GM18520 (cell line): ENCODE measurements around the gene VEGFD.

Experiments
- ATAC-seq: cut with Tn5 transposase; IDR thresholded peaks from one replicate; pipeline ENCODE4 v1.9.1; 2021; ENCODE audit not compliant: unreplicated experiment

VEGFD gene

DNA sequence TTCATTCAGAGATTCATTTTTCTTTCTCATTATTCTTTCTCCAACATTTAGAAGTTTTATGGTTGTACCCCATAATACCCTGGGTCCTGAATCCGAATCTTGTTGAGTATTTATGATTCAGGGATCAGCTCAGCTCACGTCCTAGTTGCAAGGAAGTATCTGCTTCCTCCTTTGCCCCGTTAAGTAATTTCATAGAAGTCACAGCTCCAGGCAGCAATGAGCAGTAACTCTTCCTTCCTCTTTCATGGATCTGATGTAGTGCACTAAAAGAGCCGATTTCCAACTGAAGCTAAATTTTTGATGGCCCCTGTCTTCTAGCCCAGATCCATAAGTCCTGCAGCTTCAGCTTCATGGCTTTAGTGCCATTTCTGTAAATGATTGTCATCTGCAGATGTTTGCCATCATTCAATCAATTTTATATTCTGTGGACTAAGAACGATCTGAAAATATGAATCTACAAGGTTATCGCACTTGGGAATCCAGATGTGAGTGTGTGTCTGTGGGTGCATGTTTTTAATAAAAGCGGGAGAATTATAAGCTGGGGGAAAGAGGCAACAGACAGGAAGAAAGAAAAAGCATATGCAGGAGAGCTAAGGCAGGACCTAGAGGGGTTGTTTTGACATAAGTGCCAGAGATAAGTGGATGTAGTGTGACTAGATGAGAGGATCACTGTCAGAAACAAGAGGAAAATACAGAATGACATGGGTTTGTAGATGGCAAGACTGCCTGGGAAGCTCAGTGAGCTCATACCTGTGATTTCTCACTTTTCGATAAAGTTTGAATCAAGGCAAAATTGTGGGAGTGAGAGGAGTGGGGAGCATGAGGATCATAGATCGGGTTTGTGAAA, 17.5 kb downstream of the VEGFD start:
- ATAC-seq, result no peak

DNA sequence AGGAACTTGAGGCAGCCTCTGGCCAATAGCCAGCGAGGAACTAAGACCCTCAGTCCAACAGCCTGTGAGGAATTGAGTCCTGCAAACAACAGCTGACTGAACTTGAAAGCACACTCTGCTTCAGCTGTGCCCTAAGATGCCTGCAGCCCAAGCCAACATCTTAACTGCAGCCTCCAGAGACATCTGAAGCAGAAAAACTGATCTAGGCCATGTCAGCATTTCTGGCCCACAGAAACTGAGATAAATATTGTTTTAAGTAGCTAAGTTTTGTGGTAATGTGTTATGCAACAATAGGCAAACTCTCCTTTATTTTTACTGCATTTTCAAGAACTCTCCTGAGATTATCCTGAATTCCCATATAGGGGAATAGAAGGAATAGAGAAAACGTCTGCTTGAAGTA, 24.5 kb downstream of the VEGFD start:
- no peak for ATAC-seq

DNA sequence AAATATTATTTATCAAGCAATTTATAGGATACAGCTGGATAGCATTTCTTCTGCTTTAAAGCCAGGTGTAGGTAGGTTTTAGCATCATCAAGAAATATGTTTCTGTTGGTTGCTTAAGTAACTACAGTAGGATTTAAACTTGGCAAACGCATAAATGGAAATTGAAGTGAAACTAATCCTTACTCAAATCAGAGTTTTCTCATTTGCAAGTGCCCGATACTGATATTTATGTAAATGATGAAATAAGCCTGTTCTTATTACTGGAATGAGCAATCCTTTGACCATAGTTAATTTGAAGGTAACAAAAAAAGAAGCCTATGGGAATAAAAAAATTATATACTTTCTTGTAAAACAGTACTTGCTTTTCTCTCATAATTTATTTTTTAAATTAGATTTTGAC, 25.7 kb downstream of the VEGFD start:
- ATAC-seq, result no peak

DNA sequence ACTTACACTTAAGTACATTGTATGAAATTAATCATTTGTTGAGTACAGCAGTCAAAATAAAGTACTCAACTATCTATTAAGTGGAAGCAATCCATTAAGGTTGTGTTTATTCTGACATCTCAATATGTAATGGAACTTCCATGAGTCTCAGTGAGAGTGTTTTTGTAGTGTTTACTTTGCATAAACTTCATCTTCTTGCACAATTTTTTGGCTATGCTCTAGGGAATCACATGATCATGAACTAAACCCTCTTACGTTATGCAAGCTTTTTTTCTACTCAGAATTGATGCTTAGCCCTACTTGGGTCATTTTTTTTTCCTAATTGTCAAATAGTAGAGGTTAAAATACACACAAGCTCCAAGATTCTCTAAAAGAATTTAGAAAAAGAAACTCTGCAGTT, 27.8 kb downstream of the VEGFD start:
- ATAC-seq, result no peak

DNA sequence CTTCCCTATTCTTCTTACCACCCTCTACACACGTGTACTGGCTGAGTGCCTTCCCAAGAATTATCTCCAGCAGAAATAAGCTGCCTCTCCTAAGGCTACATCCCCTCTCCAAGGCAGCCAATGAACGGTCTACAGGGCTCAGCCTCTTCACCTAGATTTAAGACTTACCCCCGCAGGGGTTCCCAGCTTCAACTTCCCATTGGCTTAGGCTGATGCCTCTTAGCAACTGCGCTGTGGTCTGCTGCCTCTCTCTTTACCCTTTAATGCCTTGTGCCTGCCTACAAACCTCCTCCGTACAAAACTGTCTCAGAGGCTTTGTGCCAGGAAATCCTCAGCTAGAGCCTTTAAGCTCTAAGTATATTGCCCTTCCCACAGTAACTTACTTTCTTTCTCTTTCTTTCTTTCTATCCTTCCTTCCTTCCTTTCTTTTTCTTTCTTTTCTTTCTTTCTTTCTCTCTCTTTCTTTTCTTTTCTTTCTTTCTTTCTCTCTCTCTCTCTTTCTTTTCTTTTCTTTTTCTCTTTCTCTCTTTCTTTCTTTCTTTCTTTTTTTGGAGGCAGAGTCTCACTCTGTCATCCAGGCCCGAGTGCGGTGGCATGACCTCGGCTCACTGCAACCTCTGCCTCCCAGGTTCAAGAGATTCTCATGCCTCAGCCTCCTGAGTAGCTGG, 33.8 kb downstream of the VEGFD start:
- no peak for ATAC-seq

DNA sequence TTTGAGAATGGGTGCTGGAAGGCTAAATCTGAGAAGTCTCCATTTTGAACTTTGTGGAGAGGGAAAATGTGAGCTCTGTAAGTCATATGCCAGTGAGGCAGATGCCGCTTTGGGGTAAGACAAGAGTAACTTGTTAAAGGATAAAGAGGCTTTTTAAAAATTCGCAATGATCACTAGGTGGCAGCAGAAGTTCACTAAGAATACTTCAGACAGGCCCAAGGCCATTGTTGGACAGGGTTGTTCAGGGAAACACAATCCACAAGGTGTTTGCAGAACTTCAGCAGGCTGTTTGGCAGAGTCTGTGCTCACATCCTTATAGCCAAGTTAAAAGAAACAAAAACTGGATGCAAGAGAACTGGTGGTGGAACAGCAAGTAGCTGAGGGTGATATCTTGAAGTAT, 35.2 kb downstream of the VEGFD start:
- no peak for ATAC-seq

DNA sequence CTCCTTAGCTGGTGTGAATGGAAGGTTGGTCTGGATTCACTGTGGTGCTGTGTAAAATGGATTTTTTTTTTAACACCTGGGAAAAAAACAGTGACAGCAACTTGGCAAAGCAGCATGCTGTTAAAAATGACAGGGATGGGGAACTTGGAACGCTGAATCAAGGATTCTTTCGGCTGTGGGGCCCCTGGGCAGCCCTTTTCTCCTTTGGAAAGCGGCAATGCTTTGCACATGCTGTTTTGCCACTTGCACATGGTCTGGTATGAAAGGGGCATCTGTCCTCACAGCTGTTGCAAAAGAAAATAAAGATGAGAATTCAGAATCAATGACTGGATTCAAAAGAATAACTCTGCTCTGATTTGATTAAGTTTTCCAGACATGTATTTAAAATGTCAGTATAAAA, 38.2 kb downstream of the VEGFD start:
- ATAC-seq, result no peak

DNA sequence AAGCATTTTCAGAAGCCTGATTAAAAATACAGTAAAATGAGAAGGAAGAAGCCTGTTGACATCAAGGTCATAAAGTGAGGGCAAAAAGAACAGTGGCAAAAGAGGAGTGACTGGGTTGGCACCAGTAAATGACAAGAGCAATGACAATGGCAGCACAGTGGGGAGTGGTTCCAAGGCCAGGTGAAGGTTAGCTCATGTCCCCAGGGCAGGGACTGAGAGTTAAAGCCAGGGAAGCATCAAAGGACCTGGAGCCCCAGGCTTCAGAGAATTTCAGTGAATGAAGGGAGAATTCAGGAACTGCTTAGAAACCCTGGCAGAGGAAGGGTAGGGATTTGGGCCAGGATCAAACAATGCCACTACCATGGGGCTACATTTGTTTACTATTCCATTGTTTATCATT, 40.1 kb downstream of the VEGFD start:
- no peak for ATAC-seq

DNA sequence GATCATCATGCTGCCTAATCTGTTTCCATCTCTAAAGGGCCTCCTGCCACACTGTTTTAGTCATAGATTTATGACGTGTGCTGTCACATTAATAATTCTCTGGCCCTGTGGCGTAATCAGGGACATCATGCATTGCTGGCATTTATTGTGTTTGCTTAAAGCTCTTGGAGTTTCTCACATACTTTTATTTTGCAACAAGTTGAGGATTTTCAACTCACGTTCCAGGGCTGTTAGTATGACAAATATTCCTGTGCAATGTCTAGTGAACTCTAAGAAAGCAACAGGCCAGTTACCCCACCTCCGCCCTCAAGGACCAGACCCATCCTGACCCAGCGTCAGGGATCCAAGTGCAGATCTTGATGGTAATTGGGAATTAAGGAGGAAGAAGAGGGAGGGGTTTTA, 41.1 kb downstream of the VEGFD start:
- no peak for ATAC-seq

DNA sequence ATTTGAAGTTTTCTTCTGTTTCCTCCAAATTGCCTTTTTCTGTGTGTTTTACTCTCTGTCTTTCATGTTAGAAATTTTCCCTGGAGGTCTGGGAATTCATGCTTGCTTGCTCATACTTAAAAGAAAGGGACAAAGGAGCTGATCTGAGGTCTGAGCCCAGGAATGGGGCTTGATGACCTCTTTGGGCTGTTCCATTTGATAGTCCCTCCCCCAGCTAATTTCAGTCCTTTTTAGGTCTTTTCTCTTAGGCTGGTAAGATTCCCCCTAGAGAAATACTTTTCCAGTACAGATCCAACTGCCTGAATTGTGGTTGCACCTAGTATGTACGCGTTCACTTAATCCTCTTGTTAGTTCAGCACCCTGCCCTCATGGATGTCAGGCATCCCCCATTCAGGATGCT, 43.3 kb downstream of the VEGFD start:
- ATAC-seq, result no peak

DNA sequence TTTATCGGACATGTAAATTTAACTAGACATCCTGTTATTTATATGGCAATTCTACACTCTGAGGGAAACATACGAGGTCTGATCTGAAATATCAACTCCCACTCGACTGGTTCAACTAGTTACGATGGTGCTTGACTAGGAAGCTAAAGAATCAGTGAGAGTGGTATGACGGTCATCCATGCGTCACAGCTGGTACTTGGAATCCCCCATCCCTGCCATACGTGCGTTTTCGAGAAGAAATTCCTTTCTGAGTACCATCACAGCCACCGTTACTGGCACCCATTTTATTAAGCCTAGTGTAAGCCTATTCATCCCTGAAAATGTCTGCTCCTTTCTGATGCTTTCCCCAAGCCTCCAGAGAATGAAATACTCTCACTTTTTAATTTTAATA, 48.2 kb downstream of the VEGFD start:
- no peak for ATAC-seq

DNA sequence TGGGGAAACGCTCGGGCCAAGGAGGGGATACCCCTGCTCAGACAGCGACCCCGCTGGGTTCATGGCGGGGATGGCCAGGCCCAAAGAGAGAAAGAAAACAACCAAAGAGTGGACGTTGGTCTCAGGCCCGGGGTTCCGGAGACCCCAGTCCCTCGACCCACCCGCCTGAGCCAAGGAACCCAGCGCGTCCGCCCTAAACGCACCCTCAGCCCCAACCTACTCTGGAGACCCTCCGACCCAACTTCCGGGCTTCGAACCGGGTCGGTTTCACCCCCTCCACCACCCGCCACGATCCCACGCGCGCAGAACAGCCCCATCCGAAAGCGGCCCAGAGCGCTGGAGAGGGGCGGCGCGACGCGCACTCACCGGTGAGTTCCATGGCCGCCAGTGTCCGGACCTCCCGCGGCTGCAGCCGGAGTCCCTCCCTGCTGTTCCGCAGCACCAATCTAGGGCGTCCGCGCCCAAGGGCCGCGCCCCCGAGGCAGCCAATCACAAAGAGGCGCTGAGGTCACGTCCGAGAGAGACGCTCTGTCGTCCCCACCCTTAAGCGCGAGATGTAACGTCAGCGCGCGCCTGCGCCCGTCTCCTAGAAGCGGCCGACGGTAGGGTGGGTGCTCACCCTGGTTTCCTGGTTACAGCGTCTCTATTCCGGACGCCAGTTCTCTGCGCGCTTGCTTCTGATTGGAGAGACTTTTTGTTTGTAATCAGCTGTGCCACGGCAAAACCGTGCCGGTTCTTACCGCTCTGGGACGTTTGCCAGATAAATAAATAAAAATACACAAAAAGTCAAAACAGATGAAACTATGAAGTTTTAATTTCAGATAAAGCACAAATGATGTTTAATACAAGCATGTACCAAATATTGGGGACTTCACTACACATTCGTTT, 48.8 kb downstream of the VEGFD start, which contains the start of gene PIGA:
Gene PIGA (minus strand): TSS at position 389 of the 888 bp plus-strand sequence. CDS start 3,593 bp downstream, outside the sequence.
- ATAC-seq, result peak; percentile 96

DNA sequence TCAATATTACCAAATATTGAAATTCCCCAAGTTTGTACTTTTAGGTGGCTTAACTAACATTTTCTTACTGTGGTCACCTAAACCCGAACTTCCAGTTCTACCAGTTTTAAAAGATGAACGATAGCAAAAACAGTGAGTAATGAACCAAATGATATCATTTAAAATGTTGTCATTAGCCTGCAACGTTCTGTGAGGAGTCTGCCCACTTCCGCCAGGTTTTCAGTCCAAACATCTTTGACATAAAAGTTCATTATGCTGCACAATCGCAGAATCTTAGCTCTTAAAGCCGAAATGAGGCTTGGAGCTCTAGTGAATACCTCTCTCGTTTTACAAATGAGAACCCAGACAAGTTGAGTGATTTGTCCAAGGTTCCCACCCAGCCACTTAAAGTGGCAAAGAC, 49.7 kb downstream of the VEGFD start:
- ATAC-seq, result no peak

DNA sequence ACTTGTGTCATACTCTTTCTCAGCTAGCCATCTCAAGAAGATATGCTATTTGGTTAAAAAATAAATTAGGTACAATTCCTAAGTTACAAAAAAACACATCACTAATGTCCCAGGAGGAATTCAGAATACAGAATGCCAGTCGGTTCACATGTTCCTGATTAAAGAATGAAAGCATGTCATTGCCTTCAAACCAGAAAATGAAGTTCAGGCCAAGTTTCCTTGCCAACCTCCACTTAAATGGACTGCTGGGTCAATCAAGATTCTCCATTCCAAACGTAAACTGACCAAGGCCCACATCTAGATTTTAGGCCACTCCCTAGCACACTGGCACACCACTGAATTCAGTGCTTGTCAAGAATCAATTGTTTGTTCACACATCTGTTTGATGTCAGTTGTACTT, 55.4 kb downstream of the VEGFD start:
- no peak for ATAC-seq

DNA sequence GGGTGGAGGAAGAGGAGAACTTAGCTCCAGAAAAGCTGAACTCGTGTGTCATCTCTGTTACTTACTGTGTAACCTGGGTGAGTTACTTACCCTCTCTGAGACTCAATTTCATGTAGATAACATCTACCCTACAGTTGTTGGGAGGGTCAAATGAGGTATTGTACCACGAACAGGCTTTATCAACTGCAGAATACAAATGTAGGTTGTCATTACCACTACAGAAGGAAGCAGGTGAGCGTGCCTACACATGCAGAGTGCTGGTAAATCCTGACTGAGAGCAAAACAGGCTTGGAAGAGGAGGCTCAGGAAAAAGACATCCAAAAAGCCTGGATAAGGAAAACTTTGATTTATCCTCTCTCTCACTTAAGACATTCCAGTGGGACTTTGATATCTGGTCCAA, 56.1 kb downstream of the VEGFD start:
- no peak for ATAC-seq

DNA sequence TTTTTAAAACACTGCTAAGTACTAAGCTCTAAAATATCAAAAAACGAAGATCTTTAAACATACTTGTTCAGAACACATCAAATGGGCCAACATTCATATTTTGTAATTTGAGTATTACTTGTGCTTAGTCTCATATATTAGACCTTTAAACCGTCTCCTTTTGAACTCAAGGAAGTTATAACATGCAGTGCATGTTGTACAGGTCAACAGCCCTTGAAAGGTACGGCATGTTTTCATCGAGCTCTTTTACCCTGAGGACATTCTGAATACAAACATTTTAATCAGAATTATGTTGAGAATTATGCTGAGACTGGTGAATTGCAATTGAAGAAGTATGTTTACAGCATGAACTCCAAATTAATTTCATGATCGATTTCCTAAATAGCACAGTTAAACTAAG, 61.7 kb downstream of the VEGFD start:
- no peak for ATAC-seq

DNA sequence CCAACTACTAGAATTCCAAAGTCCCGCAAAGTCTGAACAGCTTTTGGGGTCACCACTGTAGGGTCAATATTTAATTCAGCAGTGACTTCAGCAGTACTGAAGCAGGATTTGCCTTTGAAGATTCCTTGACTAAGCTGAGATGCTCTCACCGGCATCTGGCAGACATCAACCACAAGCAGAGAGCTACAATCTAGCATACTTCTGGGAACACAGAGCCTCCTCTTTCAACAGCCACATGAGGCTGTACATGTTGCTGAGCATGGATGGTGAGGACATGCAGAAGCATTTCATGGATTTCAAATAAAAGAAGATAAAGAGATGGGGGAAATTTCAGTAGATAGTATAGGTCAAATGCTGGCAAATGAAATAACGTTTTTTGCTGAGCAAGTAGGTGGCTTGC, 62.1 kb downstream of the VEGFD start:
- no peak for ATAC-seq

DNA sequence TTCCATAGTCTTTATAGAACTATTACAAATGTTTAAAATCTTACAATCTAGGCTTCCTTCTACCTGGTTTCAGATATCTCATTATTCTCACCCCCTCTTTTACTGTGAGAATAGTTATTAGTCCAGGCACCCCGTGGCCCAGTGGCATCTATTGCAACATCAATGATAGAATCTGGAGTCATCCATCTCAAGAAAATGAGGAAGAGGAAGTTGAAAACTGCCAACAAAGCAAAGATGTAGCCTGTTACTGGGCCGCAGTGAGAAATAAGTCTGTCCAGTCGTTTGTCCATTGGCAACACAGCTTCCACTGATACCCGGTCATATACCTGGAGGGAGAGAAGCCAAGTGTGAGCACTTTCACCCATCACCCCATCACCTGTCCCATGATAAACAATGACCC, 62.8 kb downstream of the VEGFD start:
- ATAC-seq, result no peak

DNA sequence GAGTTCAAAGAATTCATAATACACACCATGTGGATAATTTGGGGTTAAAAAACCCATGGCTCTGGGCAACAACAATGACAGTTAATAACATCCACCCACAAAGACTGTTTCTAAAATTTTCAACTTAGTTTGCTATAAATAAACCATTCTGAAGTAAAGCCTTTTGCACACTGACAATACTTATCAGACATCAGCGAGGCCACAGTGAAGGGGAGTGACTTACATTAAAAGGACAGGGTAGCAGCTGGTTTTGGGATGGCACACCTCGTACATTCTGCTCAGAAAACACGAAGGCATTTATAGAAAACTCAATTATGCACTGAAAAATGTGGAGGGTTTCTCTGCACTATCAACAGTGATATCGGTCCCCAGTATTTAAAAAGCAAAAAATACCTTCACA, 63.9 kb downstream of the VEGFD start:
- no peak for ATAC-seq

DNA sequence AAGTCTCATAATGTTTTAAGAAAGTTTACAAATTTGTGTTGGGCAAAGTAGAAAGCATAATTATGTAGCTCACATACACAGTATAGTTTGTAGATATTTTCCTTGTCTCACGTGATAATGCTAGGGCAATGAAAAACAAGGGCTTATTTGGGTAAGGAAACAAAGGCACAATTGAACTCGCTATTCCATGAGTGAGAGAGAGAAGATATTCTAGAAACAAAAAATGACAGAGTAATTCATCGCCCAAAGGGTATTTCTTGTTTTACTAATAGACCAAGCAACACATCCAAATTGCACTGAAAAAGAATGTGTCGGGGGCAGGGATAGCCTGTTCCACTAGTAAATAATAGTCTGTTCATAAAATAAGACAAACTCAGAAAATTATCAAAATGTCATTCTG, 65.1 kb downstream of the VEGFD start:
- ATAC-seq, result no peak

DNA sequence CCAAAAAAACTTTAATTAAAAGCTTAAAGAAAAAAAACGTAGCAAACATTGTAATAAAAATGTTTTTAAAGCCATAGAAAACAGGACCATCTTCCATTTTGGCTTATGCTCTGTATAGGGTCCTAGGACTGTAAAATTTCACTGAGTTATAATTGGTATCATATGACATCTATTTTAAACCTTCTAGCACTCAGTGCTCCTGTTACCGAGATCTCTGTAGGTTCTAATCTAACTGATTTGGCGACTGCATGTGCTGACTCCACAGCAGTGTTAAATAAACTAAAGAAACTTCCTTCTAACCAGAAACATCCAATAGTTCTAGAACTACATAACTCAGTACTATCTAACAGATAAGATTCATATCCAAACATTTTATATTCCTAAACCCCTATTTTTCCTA, 68.7 kb downstream of the VEGFD start, which contains the start of gene ASB11:
Gene ASB11 (minus strand): TSS at position 132 of the 400 bp plus-strand sequence. CDS start 35 bp downstream, at position 97.
- no peak for ATAC-seq
